ENCODE data around the gene GDF2. TPM values are rescaled to one million over a fixed set of nuclear protein-coding genes. Genes with fewer than 3 reads are reported as not detected.

The GDF2 gene
- total RNA-seq: under 1 TPM in 1 of 2 donors, not detected in 1; 0.16 TPM

GRCh38 chr10:47322300-47323061 is at the start of gene GDF2:
GDF2 (plus strand) TSS chr10:47322454; CDS start chr10:47322669, 215 bp downstream.
- no peaks in the 10 kb centered on the region for H3K27me3 ChIP-seq
- no peak within 1 kb of the TSS for H3K27ac ChIP-seq
- H3K4me3 ChIP-seq: no peak within 1 kb of the TSS
- no peaks in the 10 kb centered on the region for H3K9me3 ChIP-seq
- peaks cover 0 to 27% of the 10 kb centered on the region in 2 donors for H3K4me1 ChIP-seq
- no peak for TF ChIP-seq CTCF (IDR thresholded peaks at IDR 0.05)
- no peaks in the 10 kb centered on the region for H3K36me3 ChIP-seq
- no peak for DNase-seq (ENCODE audit: low spot score)

- TF ChIP-seq CTCF (IDR thresholded peaks at IDR 0.05): no peak
- no peak for DNase-seq (ENCODE audit: low spot score)
- H3K27me3 ChIP-seq: no peaks in the 10 kb centered on the region
- H3K9me3 ChIP-seq: peaks cover 0 to 4% of the 10 kb centered on the region in 2 donors
- H3K4me3 ChIP-seq: no peak overlapping the region
- H3K4me1 ChIP-seq: no peaks in the 10 kb centered on the region
- H3K27ac ChIP-seq: no peak overlapping the region
- no peaks in the 10 kb centered on the region for H3K36me3 ChIP-seq
Observed at GRCh38 chr10:47276071-47276470, 46.2 kb upstream of the GDF2 start.

- H3K27me3 ChIP-seq: no peaks in the 10 kb centered on the region
- H3K9me3 ChIP-seq: peaks cover 0 to 4% of the 10 kb centered on the region in 2 donors
- no peak for TF ChIP-seq CTCF (IDR thresholded peaks at IDR 0.05)
- no peaks in the 10 kb centered on the region for H3K4me1 ChIP-seq
- no peak overlapping the region for H3K4me3 ChIP-seq
- H3K36me3 ChIP-seq: no peaks in the 10 kb centered on the region
- DNase-seq (ENCODE audit: low spot score): no peak
- H3K27ac ChIP-seq: no peak overlapping the region
Observed at GRCh38 chr10:47276576-47277351, 45.5 kb upstream of the GDF2 start.

- Histone ChIP-seq H3K36me3 (no peaks in the 10 kb centered on the region), H3K4me1 (no peaks in the 10 kb centered on the region), H3K4me3 (no peak overlapping the region), H3K27ac (no peak overlapping the region), H3K27me3 (no peaks in the 10 kb centered on the region), H3K9me3 (no peaks in the 10 kb centered on the region)
- no peak for TF ChIP-seq CTCF (IDR thresholded peaks at IDR 0.05)
- DNase-seq (ENCODE audit: low spot score): no peak
Observed at GRCh38 chr10:47277352-47278151, 44.7 kb upstream of the GDF2 start.

- Histone ChIP-seq H3K4me3 (no peak overlapping the region), H3K36me3 (no peaks in the 10 kb centered on the region), H3K9me3 (no peaks in the 10 kb centered on the region), H3K27ac (no peak overlapping the region), H3K27me3 (no peaks in the 10 kb centered on the region), H3K4me1 (no peaks in the 10 kb centered on the region)
- TF ChIP-seq CTCF (IDR thresholded peaks at IDR 0.05): no peak
- DNase-seq (ENCODE audit: low spot score): no peak
Observed at GRCh38 chr10:47278152-47278473, 44.1 kb upstream of the GDF2 start.

Data from right atrium auricular region (tissue), 2 donors.